HG03469 (cell line): Measurements from ENCODE around the gene SIGLEC7.
"Not testable (repeated sequence)": the region's sequence is repeated elsewhere in the genome, so short reads cannot be mapped to it uniquely, and the experiment has no call there.

ENCODE experiments used
- ATAC-seq: cut with Tn5 transposase; IDR thresholded peaks from one replicate; pipeline ENCODE4 v1.9.1; 2021; ENCODE audit warnings: mild to moderate bottlenecking, moderate library complexity, moderate number of reproducible peaks; ENCODE audit not compliant: unreplicated experiment

The SIGLEC7 gene

DNA sequence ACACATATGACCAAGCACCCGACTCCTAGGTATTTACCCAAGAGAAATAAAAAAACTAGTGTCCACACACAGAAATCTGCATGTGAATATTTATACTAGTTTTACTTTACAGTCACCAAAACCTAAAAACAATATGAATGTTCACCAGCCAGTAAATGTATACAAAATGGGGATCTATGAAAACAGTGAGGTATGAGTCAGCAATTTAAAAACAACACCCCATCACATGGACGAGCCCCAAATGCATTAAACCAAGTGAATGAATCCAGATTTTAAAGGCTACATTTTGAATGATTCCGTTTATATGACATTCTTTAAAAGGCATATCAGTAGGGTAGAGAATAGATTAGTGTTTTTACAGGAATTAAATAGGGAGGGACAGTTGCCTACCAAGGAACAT is 22.1 kb downstream of the SIGLEC7 start:
- ATAC-seq: no peak

DNA sequence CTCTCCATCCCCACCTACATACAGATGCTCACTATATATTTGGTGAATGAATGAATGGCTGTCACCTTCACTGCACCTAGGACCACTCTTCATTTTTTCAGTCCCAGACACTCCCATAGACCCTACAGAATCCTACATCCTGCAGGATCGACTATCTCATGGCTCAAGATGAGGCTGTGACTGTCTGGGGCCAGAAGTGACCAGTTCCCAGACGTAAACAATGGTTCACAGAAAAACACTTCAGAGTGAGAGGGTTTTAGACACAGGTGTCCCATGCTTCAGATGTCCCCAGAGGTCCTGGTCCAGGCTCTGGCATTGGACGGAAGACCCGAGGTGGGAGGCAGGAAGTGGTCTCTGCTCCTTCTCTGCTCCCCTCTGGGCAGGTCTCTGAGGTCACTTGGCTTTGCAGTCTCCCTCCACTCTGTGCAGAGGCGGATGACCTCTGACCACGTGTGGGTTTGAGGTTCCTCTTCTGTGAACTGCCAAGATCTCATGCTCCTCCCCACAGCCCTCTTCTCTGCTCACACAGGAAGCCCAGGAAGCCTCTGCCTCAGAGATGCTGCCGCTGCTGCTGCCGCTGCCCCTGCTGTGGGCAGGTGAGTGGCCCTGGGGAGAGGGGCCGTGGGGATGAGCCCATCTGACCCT is 24.9 kb downstream of the SIGLEC7 start:
- no peak for ATAC-seq

DNA sequence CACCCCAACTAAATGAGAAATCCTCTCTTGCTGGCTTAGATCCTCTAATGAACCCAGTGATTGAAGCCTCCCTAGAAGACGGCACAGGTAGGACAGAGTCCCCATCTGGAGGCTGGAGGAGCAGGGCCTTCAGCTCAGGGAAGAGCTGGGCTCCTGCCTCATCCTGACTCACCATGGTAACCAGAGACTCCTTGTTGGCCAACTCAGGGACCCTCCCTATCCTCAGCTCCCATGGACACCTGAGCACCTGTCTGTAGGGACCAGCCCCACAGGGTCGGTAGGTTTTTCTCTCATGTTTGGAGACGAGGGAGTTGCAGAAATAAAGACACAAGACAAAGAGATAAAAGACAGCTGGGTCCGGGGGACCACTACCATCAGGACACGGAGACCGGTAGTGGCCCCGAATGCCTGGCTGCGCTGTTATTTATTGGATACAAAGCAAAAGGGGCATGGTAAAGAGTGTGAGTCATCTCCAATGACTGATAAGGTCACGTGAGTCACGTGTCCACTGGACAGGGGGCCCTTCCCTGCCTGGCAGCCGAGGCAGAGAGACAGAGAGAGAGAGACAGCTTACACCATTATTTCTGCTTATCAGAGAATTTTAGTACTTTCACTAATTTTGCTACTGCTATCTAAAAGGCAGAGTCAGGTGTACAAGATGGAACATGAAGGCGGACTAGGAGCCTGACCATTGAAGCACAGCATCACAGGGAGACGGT is 26.6 kb downstream of the SIGLEC7 start:
- ATAC-seq: no peak

DNA sequence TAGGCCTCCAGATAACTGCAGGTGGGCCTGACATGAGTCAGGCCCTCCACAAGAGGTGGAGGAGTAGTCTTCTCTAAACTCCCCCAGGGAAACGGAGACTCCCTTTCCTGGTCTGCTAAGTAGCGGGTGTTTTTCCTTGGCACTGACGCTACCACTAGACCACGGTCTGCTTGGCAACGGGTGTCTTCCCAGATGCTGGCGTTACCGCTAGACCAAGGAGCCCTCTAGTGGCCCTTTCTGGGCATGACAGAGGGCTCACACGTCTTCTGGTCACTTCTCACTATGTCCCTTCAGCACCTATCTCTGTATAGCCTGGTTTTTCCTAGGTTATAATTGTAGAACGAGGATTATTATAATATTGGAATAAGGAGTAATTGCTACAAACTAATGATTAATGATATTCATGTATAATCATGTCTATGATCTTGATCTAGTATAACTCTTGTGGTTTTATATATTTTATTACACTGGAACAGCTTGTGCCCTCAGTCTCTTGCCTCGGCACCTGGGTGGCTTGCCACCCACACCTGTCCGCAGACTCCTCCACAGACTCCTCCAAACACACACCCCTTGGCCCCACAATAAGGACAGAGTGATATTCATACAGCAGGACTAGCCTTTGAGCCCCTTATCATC is 27.3 kb downstream of the SIGLEC7 start:
- not testable (repeated sequence) for ATAC-seq

DNA sequence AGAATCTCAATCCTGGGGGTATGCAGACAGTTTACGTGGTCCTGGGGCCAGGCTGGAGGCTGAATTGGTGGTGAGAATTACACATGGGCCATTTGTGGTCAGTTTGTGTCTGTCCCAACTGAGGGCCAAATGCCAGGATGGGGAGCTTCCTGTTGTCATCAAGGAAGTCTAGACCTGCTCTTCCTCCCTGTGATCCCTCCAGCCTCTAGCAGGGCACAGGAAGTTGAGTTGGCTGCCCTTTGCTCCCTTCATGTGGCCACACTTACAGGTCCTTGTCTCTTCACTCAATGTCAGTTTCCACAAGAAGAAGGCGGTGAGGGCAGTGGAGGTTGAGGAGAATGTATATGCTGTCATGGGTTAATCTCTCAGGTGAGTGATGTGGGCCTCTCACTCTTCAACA is 30.1 kb downstream of the SIGLEC7 start:
- ATAC-seq: no peak

DNA sequence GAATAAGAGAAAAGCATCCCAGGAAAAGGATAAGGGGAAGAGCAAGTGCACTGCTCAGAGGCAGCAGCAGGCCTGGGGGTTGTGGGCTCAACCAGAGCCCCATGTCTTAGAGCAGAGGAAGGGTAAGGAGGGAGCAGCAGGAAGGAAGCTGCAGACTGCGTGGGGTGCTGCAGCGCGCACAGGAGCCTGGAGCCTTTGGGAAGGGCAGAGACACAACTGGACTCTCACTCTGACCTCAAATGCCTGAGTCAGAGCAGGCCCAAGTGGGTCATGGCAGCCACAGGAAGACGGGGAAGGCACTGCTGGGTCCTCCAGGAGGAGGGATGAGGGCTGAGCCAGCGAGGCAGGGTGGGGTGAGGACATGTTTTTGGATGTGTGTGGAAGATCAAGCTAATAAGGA is 31.6 kb downstream of the SIGLEC7 start:
- ATAC-seq: no peak

DNA sequence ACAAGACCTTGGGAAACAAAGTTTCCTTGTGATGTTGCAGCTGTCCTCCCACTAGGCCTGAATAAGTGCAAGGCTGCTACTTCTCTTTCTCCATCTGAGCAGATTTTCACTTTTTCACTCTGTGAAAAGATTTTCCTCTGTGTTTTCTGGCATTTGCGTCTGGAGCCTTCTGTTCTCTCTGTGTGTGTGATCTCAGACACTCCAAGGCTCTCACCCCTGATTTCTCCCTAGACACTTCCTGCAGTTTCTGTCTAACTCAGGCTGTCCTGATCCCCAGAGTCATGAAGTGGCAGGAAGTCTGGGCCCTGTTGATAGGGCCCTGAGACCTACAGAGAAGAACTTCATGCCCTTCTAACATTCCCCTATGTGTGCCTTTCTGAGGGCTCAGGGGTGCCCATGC is 37.2 kb downstream of the SIGLEC7 start:
- no peak for ATAC-seq

DNA sequence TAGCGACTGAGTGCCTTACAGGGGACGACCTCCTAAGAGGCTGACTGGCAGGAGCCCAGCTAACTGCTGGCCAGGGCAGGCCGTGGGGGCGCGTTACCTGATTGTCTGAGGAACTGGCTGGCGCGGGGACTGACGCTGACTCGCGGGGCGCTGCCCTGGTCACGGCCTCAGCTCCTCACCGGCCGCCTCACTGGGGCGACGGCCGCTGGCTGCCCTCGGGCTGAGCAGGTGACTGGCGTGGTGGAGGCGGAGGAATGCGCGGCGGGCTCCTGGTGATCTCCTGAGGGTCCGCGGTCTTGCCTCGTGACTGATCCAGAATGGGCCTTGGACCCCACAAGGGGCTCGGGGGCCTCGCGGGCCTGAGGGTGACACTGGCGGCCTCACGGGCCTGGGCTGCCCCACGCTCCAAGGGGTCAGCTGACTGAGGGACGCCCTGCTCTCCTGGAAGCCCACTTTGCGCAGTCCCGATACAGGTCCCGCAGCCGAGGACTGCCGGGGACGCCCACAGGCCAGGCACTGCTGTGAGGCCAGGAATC is 39.3 kb downstream of the SIGLEC7 start:
- no peak for ATAC-seq

DNA sequence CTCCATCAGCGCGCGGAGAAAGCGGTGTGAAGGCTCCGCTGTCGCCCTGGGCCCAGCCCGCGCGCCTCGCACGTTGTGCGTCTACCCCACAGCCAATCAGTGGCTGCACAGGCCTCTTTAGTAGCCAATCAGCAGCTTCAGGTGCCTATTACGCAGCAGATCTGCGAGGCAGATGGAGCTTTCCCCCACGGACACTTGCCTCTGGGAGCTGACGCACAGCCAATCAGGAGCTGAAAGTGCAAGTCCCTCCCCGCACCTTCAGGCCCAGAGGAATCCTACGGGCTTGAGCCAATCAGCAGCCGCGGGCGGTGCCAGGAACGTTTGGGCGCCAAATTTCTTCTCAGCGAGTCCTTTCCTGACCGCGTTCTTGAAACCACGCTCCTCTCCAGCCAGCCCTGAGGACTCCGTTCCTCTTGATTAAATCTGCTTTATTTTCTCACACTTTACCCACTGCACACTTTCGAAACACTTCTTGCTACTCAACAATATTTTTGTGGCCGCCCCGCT is 39.9 kb downstream of the SIGLEC7 start:
- ATAC-seq: no peak

DNA sequence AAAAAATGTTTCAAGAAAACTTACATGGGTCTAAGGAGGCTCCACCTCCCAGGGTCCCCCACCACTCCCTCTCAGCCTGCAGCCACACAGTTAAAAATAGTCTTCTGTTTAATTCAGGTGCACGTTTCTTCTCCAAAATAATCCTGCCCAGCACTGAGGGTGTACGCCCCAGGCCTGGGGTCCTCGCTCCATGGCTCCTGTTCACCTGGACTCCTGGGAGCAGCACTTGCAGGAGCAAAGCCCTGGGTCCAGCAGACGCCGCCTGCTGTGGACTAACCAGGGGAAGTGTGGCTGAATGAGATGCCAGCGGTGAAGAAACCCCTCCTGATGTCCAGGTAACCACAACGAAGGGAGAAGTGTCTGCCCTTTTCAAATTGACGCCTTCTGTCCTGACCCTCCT is 41.5 kb downstream of the SIGLEC7 start:
- no peak for ATAC-seq

DNA sequence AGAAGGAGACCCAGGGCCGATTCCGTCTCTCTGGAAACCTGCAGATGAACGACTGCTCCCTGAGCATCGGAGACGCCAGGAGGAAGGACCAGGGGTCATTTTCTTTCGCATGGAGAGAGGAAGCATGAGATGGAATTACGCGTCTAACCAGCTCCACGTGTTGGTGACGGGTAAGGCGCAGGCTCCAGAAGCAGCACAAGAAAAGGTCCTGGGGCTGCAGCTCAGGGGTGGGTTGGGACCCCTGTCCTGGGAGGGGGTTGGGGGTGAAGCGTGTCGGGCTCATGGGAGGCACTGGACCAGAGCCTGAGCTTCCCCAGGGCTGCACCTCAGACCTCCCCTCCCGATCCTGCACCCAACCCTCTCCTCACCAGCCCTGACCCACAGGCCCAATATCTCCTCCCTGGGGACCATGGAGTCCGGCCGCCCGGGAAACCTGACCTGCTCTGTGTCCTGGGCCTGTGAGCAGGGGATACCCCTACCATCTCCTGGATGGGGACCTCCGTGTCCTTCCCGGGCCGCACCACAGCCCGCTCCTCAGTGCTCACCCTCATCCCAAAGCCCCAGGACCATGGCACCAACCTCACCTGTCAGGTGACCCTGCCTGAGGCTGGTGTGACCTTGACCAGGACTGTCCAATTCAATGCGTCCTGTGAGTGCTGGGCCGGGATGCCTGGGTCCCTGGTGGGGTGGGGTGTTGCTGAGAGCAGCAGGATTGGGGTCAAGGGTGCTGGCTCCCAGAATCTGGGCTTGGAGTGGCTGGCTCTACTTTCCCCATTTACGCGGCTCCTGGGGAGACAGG is 43.2 kb downstream of the SIGLEC7 start:
- no peak for ATAC-seq

DNA sequence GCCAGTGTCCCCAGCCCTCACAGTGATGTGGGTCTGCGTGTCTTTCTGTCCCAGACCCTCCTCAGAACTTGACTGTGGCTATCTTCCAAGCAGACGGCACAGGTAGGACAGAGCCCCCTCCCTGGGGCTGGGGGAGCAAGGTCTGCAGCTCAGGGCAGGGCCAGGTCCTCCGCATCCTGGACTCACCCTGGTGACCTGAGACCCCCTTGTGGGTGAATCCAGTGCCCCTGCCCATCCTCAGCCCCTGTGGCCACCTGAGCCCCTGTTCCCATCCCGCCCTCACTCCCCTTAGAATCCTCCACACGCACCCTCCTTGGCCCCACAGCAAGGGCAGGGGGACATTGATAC is 43.7 kb downstream of the SIGLEC7 start:
- ATAC-seq: no peak

DNA sequence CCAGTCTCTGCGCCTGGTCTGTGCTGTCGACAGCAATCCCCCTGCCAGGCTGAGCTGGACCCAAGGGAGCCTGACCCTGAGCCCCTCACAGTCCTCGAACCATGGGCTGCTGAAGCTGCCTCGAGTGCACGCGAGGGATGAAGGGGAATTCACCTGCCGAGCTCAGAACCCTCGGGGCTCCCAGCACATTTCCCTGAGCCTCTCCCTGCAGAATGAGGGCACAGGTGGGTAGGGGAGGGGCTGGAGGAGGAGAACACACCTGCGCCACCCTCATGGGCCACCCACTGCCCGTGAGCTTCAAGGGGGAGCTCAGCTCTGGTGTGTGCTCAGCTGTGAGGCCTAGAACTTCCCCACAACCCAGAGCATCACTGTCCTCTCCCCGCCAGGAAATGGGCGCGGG is 44.2 kb downstream of the SIGLEC7 start:
- ATAC-seq: no peak

DNA sequence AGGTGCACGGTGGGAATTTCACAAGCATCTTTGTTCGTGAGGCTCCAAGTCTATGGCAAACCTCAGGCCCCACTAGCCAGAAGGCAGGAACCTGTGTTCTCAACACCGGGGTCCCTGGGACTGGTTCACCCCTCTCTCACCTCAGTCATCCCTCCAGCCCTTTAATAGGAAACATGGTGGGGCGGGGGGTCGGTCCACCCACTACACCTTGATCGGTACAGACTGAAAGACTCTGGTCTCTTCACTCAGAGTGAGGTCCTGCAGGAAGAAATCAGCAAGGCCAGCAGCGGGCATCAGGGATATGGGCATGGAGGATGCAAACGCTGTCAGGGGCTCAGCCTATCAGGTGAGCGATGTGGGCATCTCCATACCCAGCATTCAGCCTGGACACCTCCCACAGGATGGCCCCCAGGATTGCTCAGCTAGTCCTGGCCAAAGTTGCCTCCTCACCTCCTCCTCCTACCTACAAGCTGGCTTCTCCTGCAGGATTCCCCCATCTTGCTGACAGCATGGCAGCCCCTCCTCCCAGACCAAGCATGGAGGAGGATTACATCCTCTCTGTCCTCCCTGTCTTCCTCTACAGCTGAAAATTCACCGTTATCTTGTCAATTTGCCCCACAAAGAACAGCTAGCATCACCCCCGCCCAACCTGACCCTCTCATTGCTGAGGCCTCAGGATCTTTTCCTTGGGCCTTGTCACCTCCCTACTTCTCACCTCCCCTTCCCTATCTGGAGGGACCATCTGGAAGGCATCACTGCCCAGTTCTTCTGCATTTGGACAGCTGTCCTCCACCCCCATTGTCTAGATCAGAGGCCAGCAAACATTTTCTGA is 45.5 kb downstream of the SIGLEC7 start:
- no peak for ATAC-seq

DNA sequence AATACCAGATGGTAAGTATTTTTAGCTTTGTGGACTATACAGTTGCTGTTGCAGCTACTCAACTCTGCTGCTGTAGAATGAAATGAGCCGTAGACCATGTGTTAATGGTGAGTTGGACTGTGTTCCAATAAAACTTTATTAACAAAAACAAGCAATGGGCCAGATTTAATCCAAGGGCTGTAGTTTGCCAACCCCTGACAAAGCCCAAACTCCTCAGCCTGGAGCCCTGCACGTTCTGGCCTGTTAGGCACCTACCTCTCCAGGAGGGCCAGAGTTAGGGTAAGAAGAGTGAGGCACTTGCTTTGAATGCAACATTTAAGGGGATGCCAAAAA is 46.1 kb downstream of the SIGLEC7 start:
- no peak for ATAC-seq

DNA sequence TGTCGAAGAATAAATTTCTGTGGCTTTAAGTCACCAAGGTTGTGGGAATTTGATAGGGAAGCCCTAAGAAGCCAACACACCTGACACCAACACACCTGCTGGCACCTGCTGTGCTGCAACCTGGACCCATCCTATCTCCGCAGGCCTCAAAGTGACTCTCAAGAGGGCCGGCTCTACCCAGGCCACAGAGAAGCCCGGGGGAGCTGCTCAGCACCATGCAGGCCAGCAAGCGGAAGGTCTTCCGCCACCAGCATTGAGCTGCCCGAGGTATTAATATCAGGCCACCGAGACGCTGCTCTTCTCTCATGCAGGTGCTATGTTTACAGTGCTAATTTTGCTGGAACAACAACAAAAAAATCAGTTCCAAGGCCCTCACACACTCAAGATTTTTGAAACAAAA is 50.6 kb downstream of the SIGLEC7 start:
- no peak for ATAC-seq

DNA sequence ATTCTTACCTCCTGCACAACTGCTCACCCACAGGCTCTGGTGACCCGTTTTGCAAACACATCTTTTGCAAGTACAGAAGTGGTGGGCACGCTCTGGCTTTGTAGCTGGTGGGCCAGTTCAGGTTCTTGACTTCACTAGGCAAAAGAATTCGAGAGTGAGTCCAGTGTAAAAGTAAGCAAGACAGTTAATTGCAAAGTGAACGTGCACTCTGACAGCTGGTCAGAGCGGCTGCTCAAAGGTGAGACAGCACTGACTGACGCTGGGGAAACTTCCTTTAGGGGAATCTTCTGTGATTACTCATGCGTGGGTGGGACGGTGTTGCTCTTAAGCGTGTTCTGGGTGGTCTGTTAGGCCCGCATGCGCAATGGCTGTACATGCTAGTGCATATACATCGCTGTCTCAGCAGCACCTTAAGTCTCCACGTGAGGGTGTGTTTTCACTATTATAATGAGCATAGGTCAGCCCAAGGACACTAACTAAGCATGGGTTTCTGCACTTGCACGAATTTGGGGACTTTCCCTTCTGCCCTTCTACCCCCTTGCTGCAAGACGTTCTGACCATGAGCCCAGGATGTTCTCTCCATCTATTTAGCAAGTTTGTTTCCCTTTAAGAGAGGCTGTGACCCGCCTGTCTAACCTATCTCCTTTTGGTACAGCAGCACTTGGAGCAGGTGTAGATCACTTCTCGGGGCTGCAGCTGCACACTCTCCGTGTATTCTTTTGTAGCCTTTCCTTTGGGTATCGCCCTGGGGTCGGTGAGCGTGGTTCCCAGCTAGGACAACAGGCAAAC is 52.6 kb downstream of the SIGLEC7 start:
- ATAC-seq: no peak

DNA sequence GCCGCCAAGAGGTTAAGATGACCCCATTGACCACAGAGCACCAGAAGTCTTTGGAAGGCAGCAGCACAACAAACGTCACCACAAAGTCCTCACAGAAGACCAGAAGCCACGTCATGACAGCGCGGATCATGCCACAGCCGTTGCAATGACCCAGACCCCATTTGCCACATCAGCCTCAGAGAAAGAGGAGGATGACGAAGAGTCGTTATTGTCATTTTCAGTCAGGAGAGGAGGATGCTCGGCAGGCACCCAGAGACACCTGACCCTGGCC is 53.1 kb downstream of the SIGLEC7 start:
- no peak for ATAC-seq

DNA sequence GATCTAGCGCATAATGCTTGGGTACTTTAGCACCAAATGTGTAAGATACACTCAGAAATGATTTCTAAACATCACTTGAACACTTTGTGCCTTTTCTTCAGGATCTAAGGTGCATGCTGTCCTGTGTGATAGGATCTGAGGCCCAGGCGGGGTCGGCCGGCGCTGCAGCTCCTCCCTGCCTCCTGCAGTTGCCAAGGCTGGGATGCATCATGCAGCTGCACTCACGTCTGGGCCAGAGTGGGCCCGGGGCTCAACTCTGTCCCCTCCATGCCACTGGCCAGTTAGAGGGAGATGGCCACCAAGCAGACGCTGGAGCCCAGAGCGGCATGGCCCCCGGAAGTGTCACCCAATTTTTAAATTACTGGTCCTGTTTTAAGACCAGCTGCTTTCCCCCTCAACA is 53.5 kb downstream of the SIGLEC7 start:
- no peak for ATAC-seq

DNA sequence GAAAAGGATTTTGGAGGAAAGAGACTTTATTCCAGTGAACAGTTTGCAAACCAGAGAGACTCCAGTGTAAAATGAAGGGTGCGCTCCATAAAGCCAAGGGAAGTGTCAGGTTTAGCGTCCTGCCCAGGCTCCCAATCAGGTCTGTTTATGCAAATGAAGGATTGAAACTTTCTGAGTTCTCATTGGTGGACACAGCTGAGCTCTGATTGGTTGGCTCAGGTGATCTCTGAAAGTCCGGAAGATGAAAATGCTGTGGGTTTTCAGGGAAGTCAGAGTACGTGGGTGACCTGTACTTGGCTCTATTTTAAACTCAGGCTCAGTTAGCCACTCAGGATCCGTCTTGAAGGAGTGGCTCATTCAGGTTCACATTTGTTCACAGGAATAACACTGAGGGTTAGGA is 54.1 kb downstream of the SIGLEC7 start:
- no peak for ATAC-seq
